Stimulated activated CD4-positive, alpha-beta T cell treated with anti-CD3 and anti-CD28 coated beads, Interleukin-15, amount 100 ng/mL, for 1 hour (primary cell): ENCODE data around the gene HRNR.
A peak's percentile ranks its signal among the peaks of the same experiment; 100 is the strongest.

Experiments
- DNase-seq, 2 donors: peaks; one replicate each; pipeline ENCODE4 v3.0.0-alpha.2; 2020; ENCODE audit warnings: low read depth in 1 of 2, low spot score in 1 of 2

The HRNR gene

GRCh38 chr1:152189657-152190442, 34.1 kb downstream of the HRNR start:
- peak; percentile 27 to 54 for DNase-seq

DNA sequence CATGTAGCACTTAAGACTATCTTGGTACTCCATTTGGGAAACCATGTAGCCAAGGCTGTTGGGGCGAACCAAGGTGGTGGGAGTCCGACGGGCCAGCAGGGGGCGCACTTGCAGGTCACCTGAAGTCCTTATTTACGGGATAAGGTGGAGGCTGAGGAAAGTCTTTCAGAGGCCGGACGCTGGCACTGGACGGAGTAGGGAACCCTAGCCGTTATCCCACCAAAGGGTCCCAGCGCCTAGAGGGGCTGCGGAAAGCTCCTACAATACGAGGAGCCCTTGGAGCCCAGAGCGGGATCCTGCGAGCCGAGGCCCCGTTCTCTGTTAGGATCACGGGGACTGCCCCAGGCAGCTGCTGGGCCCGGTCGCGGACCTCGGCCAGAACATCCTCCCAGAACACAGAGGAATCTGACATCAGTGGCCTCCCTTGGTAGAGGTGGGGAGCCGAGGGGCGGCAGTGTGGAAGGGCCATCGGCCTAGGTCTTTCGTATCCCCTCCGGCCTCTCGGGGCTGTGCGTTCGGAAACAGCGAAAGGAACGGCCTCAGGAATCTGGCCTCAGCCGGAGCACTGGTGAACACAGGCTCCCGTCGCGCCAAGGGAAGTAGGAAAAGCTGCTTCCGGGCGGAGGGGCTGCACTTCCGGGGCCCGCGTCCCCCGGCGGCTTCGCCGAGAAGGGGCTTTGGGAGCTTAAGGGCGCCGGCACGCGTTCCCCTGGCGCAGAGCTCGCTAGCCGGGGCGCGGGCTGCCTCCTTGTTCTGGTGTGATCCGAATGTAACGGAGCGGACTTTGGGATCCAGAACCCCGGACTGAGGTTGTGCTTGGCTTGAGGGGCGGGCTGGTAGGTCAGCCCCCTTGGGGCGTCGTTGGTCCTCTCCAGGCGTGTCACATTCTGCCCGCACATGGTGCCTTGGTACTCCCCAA, 35.1 kb downstream of the HRNR start:
- peak; percentile 56 to 67 for DNase-seq

DNA sequence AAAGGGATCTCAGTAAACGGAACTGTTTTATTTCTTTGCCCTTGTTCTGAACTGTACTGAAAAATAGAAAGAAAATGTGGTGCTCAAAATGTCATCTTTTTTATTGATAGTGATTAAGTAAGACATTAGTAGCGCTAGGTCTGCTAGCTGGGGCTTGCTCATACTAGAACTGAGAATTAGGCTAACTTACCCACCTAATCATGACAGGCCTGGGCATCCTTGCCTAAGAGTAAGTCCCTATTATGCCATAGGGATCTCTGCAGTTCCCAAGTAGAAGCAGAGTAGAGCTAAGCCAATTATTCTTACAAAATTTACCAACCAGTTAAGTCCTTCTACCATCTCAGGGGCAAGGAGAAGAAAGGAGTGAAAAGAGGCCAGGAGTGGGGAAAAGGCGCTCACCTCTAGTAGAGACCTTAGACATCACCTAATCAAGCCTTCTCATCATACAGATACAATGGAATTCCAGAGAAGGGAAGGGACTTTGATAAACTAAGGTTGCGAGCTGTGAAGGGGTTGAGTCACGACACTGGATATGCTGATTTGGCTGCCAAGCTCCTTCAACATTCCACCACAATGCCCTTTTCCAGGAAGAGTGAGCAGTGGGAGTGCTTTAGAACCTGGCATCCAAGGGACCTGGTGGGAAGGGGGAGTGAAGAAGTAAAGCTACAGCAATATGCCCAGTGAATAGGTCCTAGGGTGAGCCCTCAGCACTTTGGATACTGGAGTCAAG, 37.3 kb downstream of the HRNR start:
- DNase-seq, result no peak

DNA sequence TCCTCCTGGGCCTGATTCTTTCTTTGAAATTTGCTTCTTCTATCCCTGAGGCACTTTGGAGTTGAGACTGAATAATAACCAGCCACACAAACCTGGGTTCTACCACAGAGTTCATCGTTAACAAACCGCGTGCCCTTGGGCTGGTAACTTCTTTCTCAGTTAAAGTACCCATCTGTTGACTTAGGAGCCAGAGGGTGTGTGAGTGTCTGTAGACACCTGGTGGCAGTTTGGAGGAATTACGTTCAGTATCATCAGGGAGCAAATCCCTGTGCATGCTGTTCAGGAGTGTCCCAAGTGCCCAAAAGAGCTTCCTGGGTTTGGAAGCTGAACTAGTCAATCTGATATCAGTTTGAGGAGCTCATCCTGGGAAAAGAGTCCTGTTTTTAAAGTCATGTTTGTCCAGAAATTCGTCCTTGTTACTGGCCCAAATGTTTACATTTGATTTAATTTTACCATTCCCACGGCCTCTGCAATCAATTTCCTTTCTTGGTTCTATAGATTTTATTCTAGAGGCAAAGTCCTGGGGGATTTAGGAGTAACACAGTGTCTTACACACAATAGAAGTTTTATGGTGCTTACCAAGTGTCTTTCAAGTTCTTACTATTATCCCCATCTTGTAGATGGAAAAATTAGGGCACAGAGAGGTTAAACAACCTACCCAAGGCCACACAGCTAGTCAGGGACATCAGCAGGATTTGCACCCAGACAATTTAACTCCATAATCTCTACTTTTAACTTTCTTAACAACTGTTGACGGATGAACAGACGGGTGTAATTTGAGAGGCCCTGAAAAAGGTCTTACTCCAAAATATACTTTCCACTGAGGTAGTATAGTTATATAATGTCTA, 38.2 kb downstream of the HRNR start:
- DNase-seq, result no peak

DNA sequence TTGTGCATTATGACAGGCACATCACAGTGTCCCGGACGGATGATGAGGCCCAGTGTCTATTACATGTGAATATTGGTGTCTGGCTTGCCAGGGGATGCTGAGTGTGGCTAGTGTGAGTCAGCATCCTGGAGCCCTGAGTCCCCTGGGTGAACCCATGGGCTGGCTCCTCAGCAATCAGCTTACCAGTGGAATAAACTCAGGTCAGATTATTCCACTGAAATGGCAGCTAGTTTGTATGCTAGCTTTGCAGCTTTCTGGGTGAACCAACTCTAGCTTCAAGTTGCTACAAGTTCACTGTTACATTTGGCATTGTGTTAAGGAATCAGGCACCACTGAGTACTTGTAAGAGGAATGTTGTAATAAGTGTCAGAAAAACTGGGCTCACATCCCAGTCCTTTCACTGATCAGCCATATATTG, 41.0 kb downstream of the HRNR start:
- no peak for DNase-seq

DNA sequence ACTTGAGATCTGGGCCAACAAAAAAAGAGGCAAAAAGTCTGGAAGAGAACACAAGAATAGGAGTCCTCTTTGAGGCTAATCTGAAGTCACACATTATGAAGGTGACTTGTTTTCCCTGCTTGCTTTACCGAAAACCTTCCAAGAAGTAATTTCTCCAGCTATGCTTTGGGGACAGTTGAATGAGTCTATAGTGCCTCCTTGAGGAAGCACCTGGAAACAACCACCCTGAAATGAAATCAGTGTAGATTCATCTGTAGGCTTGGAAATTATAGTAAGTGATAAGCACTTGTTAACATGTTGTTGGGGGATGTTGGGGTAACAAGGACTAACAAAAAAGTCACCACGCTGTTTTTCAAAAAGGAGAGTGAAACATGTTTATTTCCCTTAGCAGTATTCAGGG, 41.6 kb downstream of the HRNR start:
- DNase-seq, result no peak

GRCh38 chr1:152179566-152179965, 44.4 kb downstream of the HRNR start:
- no peak for DNase-seq

DNA sequence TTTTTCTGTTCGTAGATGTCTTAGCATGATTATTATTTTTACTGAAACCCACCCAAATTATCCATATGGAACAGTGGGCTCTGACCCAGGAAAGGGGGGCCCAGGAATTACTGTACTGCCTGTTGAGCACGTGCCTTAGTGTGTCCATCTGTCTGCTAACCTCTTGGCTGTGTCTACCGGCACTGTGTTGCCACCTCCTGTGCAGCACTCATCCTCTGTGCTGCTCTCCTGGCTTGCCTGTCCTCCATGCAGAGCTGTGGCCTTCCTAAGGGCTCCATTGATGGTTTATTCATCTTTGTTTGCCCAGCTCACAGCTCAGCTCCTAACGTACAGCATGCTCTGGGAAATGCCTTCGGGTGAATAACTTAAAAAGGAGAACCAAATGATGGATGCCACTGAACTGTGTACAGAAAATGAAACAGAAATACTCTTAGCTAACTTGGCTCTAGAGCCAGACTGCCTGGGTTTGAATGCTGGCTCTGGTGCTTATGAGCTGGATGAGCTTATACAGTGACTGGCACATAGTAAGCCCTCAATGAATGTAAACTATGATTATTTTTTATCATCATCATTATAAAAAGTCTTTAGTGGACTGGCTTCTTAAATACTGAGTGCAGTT, 53.6 kb downstream of the HRNR start:
- no peak for DNase-seq

DNA sequence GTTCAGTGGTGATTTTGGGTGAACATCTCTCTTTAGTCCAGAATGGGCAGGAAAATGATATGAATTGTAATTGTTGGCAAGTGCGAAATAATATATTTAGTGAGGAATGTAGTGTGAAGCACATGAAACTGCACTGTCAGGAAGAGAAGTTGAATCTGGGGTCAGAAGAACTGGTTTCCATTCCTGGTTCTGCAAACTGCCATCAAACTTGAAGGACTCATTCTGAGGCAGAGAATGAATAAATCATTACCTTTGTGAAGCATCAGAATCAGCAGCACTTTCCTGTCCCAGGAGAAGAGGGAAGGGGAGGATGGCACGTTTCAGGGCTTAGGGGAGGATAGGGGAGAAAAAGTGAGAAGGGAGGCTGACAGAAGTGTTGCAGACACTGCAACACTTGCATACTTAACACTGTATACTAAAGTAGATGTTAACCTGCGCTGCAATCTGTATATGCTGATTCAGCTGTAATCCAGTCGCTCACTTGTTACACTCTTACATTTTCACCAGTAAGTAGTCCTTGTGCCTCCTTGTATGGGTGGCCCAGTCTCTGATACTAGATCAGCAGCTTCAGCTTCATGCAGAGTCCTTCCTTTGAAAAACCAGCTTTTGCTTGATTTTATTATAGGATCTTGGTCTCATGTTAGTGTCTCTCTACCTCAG, 54.5 kb downstream of the HRNR start:
- DNase-seq, result no peak

DNA sequence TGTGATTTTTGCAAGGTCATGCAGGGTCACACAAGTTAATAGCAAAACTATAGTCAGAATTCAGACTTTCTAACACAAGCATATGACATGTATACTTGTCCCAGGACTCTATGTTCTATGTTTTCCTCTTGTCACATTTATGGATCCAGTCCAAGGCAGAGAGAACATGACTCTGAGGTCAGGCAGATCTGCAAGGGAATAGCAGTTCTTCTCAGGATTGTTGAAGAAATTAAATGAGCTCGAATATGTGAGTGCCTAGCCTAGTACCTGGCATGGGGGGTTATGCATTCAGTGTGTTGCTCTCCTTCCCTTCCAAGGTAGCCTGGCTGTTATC, 55.5 kb downstream of the HRNR start:
- DNase-seq, result no peak

DNA sequence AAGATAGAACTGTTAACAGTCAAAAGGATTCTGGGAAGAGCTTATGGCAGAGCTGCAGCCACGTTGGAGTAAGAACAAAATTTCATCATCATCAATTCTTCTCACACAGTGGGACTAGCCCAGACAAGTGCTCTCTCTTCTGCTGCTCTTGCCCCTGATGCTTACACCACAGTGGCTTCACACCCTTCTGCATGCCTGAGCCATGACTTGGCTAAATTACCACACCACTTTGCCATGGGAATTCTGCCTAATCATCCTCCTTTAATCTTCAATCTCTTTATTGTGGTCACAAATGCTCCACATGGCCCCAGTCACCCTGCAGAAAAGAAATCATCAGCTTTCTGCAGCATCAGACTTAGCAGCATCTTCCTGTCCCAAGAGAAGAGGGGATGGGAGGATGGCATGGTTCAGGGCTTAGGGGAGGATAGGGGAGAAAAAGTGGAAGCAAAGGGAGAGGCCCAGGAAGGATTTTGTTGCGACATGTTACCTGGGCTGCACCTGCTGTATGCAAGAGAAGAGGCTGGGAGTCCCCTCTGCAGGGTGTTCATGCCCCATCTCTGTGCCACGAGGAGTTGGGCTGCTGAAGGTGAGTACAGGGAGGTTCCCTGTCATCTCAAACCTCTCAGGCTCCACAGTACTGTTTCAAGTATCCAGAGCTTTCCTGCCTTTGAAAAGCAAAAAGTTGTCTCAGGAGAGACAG, 56.0 kb downstream of the HRNR start:
- DNase-seq, result no peak

- DNase-seq, result no peak
Observed at GRCh38 chr1:152166966-152167365, 57.0 kb downstream of the HRNR start.

GRCh38 chr1:152165286-152166077, 58.5 kb downstream of the HRNR start:
- no peak for DNase-seq

GRCh38 chr1:152164517-152165136, 59.4 kb downstream of the HRNR start:
- no peak for DNase-seq

- no peak for DNase-seq
Observed at GRCh38 chr1:152162792-152163463, 61.1 kb downstream of the HRNR start.
